Measurements from ENCODE around the gene CATSPERD.
"Not testable (repeated sequence)": the region's sequence is repeated elsewhere in the genome, so short reads cannot be mapped to it uniquely, and the experiment has no call there.

CATSPERD gene

DNA sequence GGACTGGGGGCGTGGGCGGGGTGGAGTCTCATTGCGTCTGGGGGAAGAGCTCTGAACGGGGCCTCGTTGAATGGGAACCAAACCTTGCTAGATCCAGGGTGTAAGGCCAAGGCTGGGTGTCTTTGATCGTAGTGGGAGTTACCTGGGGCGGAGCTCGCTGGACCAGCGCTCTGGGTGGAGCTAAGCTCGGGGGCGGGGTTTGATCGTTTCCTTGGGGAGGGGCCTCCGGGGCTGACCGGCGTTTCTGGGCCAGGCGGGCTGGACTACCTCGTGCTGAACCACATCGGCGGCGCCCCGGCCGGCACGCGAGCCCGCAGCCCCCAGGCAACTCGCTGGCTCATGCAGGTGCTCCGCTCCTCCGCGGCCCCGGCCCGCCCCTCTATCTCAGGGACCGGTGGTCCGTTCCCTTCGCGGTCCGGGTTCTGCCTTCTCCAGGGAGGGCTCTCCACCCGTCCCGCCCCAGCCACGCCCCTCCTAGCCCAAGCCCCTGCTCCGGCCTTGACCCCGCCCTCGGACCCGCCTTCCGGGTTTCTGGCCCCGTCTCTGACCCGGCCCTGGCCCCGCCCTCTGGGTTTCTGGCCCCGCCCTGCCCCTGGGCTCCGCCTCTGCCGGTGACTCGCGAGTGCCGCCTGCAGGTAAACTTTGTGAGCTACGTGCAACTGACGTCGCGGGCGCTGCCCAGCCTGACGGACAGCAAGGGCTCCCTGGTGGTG is 33.6 kb upstream of the CATSPERD start:
- DNase-seq: peak; percentile 91

DNA sequence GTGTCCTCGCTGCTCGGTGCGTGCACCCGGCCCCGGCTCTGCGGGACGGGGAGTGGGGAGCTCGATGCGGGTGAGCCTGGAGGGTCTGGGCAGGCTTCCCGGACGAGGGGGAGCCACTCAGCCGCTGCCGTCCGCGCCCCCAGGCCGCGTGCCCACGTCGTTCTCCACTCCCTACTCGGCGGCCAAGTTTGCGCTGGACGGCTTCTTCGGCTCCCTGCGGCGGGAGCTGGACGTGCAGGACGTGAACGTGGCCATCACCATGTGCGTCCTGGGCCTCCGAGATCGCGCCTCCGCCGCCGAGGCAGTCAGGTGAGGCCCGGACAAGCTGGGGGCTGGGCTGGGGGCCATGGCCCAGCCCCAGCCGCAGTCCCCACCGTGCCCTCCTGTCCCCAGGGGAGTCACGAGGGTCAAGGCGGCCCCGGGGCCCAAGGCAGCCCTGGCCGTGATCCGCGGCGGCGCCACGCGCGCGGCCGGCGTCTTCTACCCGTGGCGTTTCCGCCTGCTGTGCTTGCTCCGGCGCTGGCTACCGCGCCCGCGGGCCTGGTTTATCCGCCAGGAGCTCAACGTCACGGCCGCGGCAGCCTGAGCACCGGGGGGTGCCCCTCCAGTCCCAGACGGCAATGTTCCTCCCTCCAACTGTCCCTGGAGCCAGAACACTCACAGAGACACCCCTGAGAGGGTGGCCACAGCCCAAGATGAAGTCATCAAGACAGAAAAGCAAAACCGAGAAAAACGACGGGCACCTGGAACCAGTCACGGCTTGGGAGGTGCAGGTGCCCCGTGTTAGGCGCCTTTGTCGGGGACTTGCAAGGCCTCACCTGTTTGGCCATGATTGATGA is 32.9 kb upstream of the CATSPERD start:
- no peak for DNase-seq

- DNase-seq: not testable (repeated sequence)
Measured at GRCh38 chr19:5688262-5688881, 32.1 kb upstream of the CATSPERD start.

DNA sequence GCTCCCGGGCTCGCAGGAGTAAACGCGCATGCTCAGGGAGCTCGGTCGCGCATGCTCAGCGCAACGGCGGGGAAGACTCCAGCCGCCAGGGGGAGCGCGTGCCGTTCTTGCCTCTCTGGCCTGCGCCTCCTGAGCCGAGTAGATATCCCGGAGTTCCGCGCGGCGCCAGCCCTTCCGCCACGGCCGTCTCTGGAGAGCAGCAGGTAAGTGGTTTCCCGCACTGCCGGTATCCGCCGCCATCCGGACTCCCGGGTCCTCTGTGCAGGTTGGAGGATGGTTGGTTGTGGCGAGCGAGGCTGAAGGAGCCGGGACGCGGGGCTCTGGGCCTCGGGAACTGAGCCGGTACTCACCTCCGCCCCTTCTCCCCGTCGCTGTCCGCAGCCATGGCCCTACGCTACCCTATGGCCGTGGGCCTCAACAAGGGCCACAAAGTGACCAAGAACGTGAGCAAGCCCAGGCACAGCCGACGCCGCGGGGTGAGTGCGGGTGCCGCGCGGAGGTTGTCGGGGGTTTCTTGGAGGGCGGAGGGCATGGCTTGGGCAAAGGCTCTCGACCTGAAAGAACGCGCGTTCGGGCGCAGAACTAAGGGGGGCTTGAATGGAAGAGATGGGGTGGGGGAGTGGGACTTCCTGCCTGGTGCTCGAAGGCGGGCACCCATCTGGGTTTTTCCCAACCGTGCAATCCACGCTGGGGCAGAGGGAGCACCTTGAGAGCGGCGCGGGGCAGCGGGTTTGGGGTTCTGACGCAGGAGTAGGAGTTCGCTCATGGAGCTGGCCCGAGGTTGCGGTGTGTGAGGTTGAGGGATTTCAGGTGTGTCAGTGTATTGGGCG is 30.1 kb upstream of the CATSPERD start, which contains the start of gene RPL36:
TSS of gene RPL36 (plus strand) at position 171 of the 830 bp plus-strand sequence. CDS start at position 384, 213 bp downstream.
- peak; percentile 96 for DNase-seq

- DNase-seq: peak; percentile 16
Measured at GRCh38 chr19:5690955-5691821, 29.2 kb upstream of the CATSPERD start.

GRCh38 chr19:5691822-5692722 is 28.4 kb upstream of the CATSPERD start:
- DNase-seq: no peak

- DNase-seq: no peak
Measured at GRCh38 chr19:5692723-5693194, 27.7 kb upstream of the CATSPERD start.

DNA sequence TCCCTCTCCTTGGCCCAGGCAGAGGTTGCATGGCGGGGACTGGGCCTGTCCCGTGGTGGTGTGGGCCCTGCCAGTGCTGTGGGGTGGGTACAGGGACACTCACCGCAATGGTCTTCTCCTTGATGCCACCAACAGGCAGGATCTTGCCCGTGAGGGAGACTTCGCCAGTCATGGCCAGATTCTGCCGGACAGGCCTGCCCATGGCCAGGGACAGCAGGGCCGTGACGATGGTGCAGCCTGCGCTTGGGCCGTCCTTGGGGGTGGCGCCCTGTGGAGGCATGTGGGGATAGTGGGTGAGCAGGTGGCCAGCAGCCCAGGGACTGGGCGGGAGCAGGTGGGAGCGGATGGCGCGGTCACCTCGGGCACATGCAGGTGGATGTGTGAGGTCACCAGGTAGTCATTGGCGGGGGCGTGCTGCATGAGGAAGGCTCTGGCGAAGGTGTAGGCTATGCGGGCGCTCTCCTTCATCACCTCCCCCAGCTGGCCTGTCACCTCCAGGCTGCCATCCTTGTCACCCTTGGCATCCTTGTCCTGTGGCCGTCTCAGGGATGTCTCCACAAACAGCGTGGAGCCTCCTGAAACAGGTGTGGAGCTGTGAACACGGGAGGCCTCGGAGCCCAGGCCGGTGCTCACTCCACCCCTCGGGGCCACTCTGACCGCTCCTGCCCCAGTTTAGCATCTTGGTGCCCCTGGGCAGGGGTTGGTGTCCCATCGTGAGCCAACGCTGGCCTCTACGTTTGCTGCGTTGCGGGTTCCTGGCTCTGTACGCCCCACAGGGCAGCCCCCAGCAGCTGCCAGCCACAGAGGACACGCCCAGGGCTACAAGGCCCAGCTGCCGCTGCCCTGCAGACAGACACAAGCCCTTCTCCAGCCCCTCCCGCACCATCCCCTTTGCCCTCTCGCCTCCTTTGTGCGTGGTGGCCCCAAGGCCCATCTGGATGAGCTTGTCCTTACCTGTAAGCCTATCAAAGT is 27.0 kb upstream of the CATSPERD start:
- no peak for DNase-seq

- no peak for DNase-seq
Measured at GRCh38 chr19:5694167-5694955, 26.1 kb upstream of the CATSPERD start.

- DNase-seq: no peak
Measured at GRCh38 chr19:5694956-5695648, 25.3 kb upstream of the CATSPERD start.

GRCh38 chr19:5695649-5696195 is 24.7 kb upstream of the CATSPERD start:
- no peak for DNase-seq

- no peak for DNase-seq
Measured at GRCh38 chr19:5696196-5697021, 24.0 kb upstream of the CATSPERD start.

- DNase-seq: no peak
Measured at GRCh38 chr19:5697022-5697889, 23.2 kb upstream of the CATSPERD start.

DNA sequence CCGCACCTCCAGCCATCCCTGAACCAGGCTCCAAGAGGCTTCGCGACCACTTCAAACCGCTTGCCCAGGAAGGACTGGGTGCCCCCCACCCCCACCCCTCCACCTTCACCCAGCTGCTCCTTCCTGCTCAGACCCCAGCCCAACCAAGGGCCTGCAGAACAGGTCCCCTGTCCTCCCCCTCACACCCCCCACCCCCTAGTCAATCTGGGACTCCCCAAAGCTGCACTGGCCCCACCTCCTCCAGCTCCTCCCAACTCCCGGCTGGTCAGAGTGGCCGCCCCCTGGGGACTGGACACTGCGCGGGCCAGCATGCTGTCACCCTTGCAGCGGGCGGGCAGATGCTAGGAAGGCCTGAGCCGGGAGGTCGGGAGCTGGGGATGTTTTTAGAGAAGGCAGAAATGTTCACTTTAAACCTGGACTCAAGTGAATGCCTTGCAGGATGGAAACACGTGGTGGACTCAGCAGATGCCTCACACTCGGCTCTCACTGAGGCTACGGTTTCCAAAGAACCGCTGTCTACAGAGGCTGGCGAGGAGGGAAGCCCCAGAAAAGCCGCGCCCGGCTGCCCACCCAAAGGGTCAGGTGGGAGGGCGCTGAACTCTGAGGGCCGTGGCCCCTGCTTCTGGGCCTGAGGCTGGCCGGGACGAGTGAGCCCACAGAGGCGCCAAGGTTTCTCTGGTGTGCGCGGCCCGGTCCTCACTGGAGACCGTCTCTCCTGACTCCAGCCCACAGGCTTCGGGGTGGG is 22.4 kb upstream of the CATSPERD start:
- no peak for DNase-seq
